Heart right ventricle (tissue), 16 donors: ENCODE data around the gene PPFIA1. TPM values are rescaled to one million over a fixed set of nuclear protein-coding genes. Genes with fewer than 3 reads are reported as not detected.

Source experiments
- ATAC-seq, 8 donors: fragments of 200-7000 bp; cut with Tn5 transposase; one replicate each; pipeline ENCODE4 v1.9.1; 2020; ENCODE audit warnings: mild to moderate bottlenecking in 8 of 8, moderate library complexity in 8 of 8, moderate number of reproducible peaks in 1 of 8
- DNase-seq, 2 donors: peaks; one replicate each; pipeline ENCODE4 v3.0.0-alpha.2; 2020
- H3K27ac ChIP-seq, 10 donors: fragments of 200-600 bp; sonication (generic) in 2 of 10; one replicate each; pipeline versions ENCODE4 v1.5.0 to v1.8.0; 2020 to 2022; ENCODE audit warnings: mild to moderate bottlenecking in 3 of 10
- H3K27me3 ChIP-seq, 7 donors: fragments of 200-600 bp; one replicate each; pipeline ENCODE4 v1.8.0; 2021 to 2022; ENCODE audit warnings: mild to moderate bottlenecking in 2 of 7
- H3K36me3 ChIP-seq, 9 donors: fragments of 200-600 bp; sonication (generic) in 1 of 9; one replicate each; pipeline versions ENCODE4 v1.5.0 to v1.8.0; 2020 to 2022; ENCODE audit warnings: mild to moderate bottlenecking in 2 of 9
- H3K4me1 ChIP-seq, 9 donors: fragments of 200-600 bp; sonication (generic) in 1 of 9; one replicate each; pipeline versions ENCODE4 v1.5.0 to v1.8.0; 2020 to 2022; ENCODE audit warnings: mild to moderate bottlenecking in 4 of 9
- H3K4me3 ChIP-seq, 10 donors: fragments of 200-600 bp; sonication (generic) in 2 of 10; one replicate each; pipeline versions ENCODE4 v1.5.0 to v1.8.0; 2020 to 2022; ENCODE audit warnings: mild to moderate bottlenecking in 7 of 10, moderate library complexity in 2 of 10
- H3K9me3 ChIP-seq, 11 donors: fragments of 200-600 bp in 10 of 11; sonication (generic) in 2 of 11; one replicate each; pipeline versions ENCODE4 v1.5.0 to v1.8.0; 2013 to 2022; ENCODE audit warnings: mild to moderate bottlenecking in 2 of 11, control low read depth in 1 of 11, moderate library complexity in 1 of 11
- WGBS, 2 donors: extraction: QIAGEN DNeasy Blood & Tissue Kit; methylation state at CpG; one replicate each; pipeline ENCODE4 v1.1.7; 2013; ENCODE audit warnings: inconsistent platforms in 1 of 2; 5-methylcytosine and 5-hydroxymethylcytosine counted together
- intact Hi-C, 10 donors: fragments of 100-400 bp; cut with DNase I; formaldehyde crosslinking; loops; one replicate each; pipeline versions ENCODE4 v1.11.1 to v1.14.2; 2022
- microRNA-seq, 2 donors: library from miRNA; unstranded; fragments of <30 nt; microRNA quantifications; one replicate each; pipeline ENCODE4 v1.2.0, GENCODE V29; 2021
- polyA plus RNA-seq, 2 donors: library from polyadenylated mRNA; stranded (reverse); fragments of 200-250 nt; gene quantifications; one replicate each; pipeline ENCODE4 v1.2.3, GENCODE V29; 2013
- total RNA-seq, 10 donors: library from RNA; stranded (reverse); fragmentation: NEBNext Ultra II Directional in 3 of 10; extraction: Animal tissue kit (Norgen Biotek cat#: 25700) in 3 of 10; gene quantifications; one replicate each; pipeline versions ENCODE4 v1.2.1 to v1.2.4, GENCODE V29; 2021 to 2023
- TF ChIP-seq, protein P1 (sequence below), 9 donors: fragments of 200-600 bp; sonication (generic) in 2 of 9; IDR thresholded peaks; one replicate each; pipeline versions ENCODE4 v1.5.0 to v1.8.0; 2021 to 2022; ENCODE audit warnings: antibody characterized with exemption in 9 of 9, mild to moderate bottlenecking in 5 of 9, moderate library complexity in 1 of 9
- donor health status: Arrhythmogenic right ventricular cardiomyopathy.
- donor health status: ischemic (EF 13 %, LVEDD 7.1; RV severe dilation, severe dysfunction).
- donor health status: healthy with polysubstance abuse.
- donor health status: DM: no; HTN: yes; CAD: no.
- donor health status: DM: no; HTN: no; CAD: no.
- donor health status: ischemic (EF 25% LVEDD 6.9; RV normal size, moderate dysfunction).
- donor health status: ischemic (EF 25% LVEDD 5.7; RV mildly dilated, moderate dysfunction).
- donor health status: healthy.
- donor health status: DM: yes; HTN: yes; CAD: no.
- donor health status: Ischemic cardiomyopathy.
- donor health status: ischemic (EF 35%, LVEDD 5.7; RV mildly dilated, moderate dysfunction).
- donor health status: nonischemic (EF 11% LVEDD 7.7; RV severe dilation, severe dysfunction).
- donor health status: DM: yes; HTN: yes; CAD: no.
- donor health status: PGD.
- donor health status: ischemic (EF 29% LVEDD 5.4; RV normal size, mild dysfunction).
- donor health status: nonischemic (EF 23%, LVEDD 6.1; RV moderate dilation, normal function).

The PPFIA1 gene
- total and polyA plus RNA-seq, 12 donors = 14.0 to 57.2 (median 39.0) TPM

DNA sequence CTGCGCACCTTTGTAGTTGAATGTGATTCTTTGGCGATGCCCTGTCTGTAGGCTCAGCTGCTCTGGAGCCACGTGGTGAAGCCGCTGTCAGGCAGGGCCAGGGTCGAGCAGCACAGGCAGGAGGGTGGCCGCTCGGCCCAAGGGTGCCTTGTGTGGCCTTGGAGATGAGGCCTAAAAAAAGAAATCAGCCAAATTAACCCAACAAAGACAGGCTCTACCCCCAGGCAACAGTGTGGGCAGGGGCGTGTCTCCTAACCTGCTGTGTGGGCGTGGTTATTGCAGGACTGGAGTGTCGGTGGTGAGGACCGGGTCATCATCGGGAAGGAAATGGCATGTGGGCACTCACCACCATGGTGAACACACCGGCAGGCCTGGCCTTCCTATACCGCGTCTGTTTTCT lies 162.1 kb downstream of the PPFIA1 start:
- intact Hi-C loops = no loop called here
- peaks cover 0 to 3% (median 0%) of the 10 kb centered on the region in 9 donors for H3K4me1 ChIP-seq
- no peaks in the 10 kb centered on the region for H3K9me3 ChIP-seq
- DNase-seq = no peak
- TF ChIP-seq, protein P1, sequence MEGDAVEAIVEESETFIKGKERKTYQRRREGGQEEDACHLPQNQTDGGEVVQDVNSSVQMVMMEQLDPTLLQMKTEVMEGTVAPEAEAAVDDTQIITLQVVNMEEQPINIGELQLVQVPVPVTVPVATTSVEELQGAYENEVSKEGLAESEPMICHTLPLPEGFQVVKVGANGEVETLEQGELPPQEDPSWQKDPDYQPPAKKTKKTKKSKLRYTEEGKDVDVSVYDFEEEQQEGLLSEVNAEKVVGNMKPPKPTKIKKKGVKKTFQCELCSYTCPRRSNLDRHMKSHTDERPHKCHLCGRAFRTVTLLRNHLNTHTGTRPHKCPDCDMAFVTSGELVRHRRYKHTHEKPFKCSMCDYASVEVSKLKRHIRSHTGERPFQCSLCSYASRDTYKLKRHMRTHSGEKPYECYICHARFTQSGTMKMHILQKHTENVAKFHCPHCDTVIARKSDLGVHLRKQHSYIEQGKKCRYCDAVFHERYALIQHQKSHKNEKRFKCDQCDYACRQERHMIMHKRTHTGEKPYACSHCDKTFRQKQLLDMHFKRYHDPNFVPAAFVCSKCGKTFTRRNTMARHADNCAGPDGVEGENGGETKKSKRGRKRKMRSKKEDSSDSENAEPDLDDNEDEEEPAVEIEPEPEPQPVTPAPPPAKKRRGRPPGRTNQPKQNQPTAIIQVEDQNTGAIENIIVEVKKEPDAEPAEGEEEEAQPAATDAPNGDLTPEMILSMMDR (IDR thresholded peaks at IDR 0.05) = no peak
- no peak overlapping the region for H3K27ac ChIP-seq
- peaks cover 0 to 31% (median 0%) of the 10 kb centered on the region in 7 donors for H3K27me3 ChIP-seq
- no peak for ATAC-seq
- H3K36me3 ChIP-seq = peaks cover 20 to 100% (median 89%) of the 10 kb centered on the region in 9 donors
- H3K4me3 ChIP-seq = no peak overlapping the region
- WGBS, 2 donors = 90 to 93% methylated on average over 15 of the region's 15 CpGs

DNA sequence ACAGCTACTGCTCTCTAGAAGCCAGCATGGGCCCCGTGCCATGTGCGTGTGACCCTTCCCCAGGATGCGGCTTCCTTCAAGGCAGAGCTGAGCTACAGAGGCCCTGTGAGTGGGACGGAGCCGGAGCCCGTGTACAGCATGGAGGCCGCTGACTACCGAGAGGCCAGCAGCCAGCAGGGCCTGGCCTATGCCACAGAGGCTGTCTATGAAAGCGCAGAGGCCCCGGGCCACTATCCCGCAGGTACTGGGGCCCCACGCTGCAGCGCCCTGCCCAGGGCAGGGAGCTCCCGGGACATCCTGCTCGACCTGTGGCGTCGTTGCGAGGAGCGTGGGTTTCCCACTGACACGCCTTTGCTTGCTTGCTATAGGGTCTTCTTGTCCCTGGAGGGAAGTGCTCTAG lies 162.5 kb downstream of the PPFIA1 start:
- 92 to 96% methylated on average over 20 of the region's 20 CpGs for WGBS, 2 donors
- Histone ChIP-seq H3K36me3 (peaks cover 19 to 100% (median 87%) of the 10 kb centered on the region in 9 donors), H3K9me3 (no peaks in the 10 kb centered on the region), H3K4me3 (no peak overlapping the region), H3K4me1 (peaks cover 0 to 3% (median 0%) of the 10 kb centered on the region in 9 donors), H3K27me3 (peaks cover 0 to 33% (median 0%) of the 10 kb centered on the region in 7 donors), H3K27ac (no peak overlapping the region)
- ATAC-seq (peak in 1 of 8 donors; percentile 5), DNase-seq (no peak)
- TF ChIP-seq, protein P1 (IDR thresholded peaks at IDR 0.05) = no peak
- intact Hi-C loops = no loop called here

- H3K4me1 ChIP-seq = peaks cover 0 to 3% (median 0%) of the 10 kb centered on the region in 9 donors
- intact Hi-C loops = no loop called here
- DNase-seq (no peak), ATAC-seq (no peak)
- H3K36me3 ChIP-seq = peaks cover 19 to 100% (median 87%) of the 10 kb centered on the region in 9 donors
- WGBS, 2 donors = 86 to 94% methylated on average over 13 of the region's 13 CpGs
- H3K9me3 ChIP-seq = no peaks in the 10 kb centered on the region
- H3K27ac ChIP-seq = no peak overlapping the region
- TF ChIP-seq, protein P1 (IDR thresholded peaks at IDR 0.05) = no peak
- H3K27me3 ChIP-seq = peaks cover 0 to 33% (median 0%) of the 10 kb centered on the region in 7 donors
- H3K4me3 ChIP-seq = no peak overlapping the region
Measured at GRCh38 chr11:70433526-70433925, 163.0 kb downstream of the PPFIA1 start.

Small RNA genes within 50 kb of the gene (microRNA-seq; reads per million reads assigned to microRNA genes)
- gene MIR548K = 7.2 to 9.0 reads per million in 2 donors

Other genes starting within 250 kb of the PPFIA1 start
- gene ANO1, start 192.4 kb upstream of the PPFIA1 start, total RNA-seq = 10 to 100 TPM in 5 of 10 donors, 1 to 10 TPM in 5; 6.6 to 13.8 (median 9.7) TPM
- 10 to 100 TPM in 1 of 2 donors, 1 to 10 TPM in 1; 6.8 to 12.7 TPM for gene ANO1, start 192.4 kb upstream of the PPFIA1 start, polyA plus RNA-seq
- gene FADD, start 67.4 kb upstream of the PPFIA1 start, total RNA-seq = 10 to 100 TPM in 4 of 10 donors, 1 to 10 TPM in 6; 6.7 to 12.7 (median 9.0) TPM
- gene FADD, start 67.4 kb upstream of the PPFIA1 start, polyA plus RNA-seq = 10 to 100 TPM in 1 of 2 donors, 1 to 10 TPM in 1; 4.8 to 16.9 TPM
- 100 to 1,000 TPM; 115 to 173 (median 146) TPM for gene CTTN, start 127.8 kb downstream of the PPFIA1 start, total RNA-seq
- gene CTTN, start 127.8 kb downstream of the PPFIA1 start, polyA plus RNA-seq = 100 to 1,000 TPM in 1 of 2 donors, 10 to 100 TPM in 1; 68.5 to 163 TPM